GM12878 (cell line): Measurements from ENCODE around the gene BATF3. TPM values are rescaled to one million over a fixed set of nuclear protein-coding genes. Genes with fewer than 3 reads are reported as not detected.

ENCODE experiments used
- BACH1 ChIP-seq: fragments of 450-650 bp; IDR thresholded peaks from 2 replicates; pipeline ENCODE4 v1.6.1; 2017; ENCODE audit warnings: mild to moderate bottlenecking, borderline replicate concordance
- BHLHE40 ChIP-seq, 2 experiments: fragments of 450-650 bp in 1 of 2; IDR thresholded peaks; 2 replicates each; pipeline ENCODE4 v1.6.1; 2011 to 2017; ENCODE audit warnings: low read depth in 2 of 2, borderline replicate concordance in 1 of 2, improper control_type of control experiment in 1 of 2, low read length in 1 of 2, mild to moderate bottlenecking in 1 of 2
- CEBPB ChIP-seq, 2 experiments: fragments of 150-350 bp in 1 of 2; IDR thresholded peaks; 2 replicates each; pipeline ENCODE4 v1.6.1; 2012 to 2014; ENCODE audit warnings: low read depth in 2 of 2, low read length in 2 of 2, borderline replicate concordance in 1 of 2, inconsistent platforms in 1 of 2
- EED ChIP-seq: sonication (generic); IDR thresholded peaks from 2 replicates; pipeline ENCODE4 v1.6.1; 2016; ENCODE audit warnings: antibody characterized with exemption, low read depth
- EGR1 ChIP-seq, 2 experiments: IDR thresholded peaks; 1 replicate in 1 of 2; 2 replicates in 1 of 2; pipeline ENCODE4 v1.6.1; 2011 to 2012; ENCODE audit warnings: low read depth in 2 of 2, low read length in 2 of 2, borderline replicate concordance in 1 of 2, mild to moderate bottlenecking in 1 of 2, moderate library complexity in 1 of 2
- FOS ChIP-seq: IDR thresholded peaks from 3 replicates; pipeline ENCODE4 v1.6.1; 2011; ENCODE audit warnings: borderline replicate concordance; ENCODE audit not compliant: insufficient read length; ENCODE audit errors: extremely low read depth
- GATAD2B ChIP-seq: fragments of 450-650 bp; conservative IDR thresholded peaks from 2 replicates; pipeline ENCODE4 v1.6.1; 2017; ENCODE audit warnings: low read depth, mild to moderate bottlenecking, moderate library complexity
- IKZF1 ChIP-seq: fragments of 450-650 bp; conservative IDR thresholded peaks from 2 replicates; pipeline ENCODE4 v1.6.1; 2017; ENCODE audit warnings: antibody characterized with exemption, mild to moderate bottlenecking
- JUND ChIP-seq: IDR thresholded peaks from 2 replicates; pipeline ENCODE4 v1.6.1; 2012; ENCODE audit warnings: low read depth, mild to moderate bottlenecking, low read length, improper control_type of control experiment, moderate library complexity
- NBN ChIP-seq: fragments of 450-650 bp; IDR thresholded peaks from 2 replicates; pipeline ENCODE4 v1.6.1; 2016
- NR2C1 ChIP-seq: fragments of 450-650 bp; IDR thresholded peaks from 2 replicates; pipeline ENCODE4 v1.6.1; 2017; ENCODE audit warnings: antibody characterized with exemption, mild to moderate bottlenecking, moderate library complexity
- NR2C2 ChIP-seq: IDR thresholded peaks from 2 replicates; pipeline ENCODE4 v1.6.1; 2011; ENCODE audit warnings: borderline replicate concordance, low read depth; ENCODE audit not compliant: control insufficient read depth, insufficient read length
- RBBP5 ChIP-seq: fragments of 200-600 bp; sonication (generic); conservative IDR thresholded peaks from 2 replicates; pipeline ENCODE4 v1.6.1; 2016
- SMARCA5 ChIP-seq: fragments of 450-650 bp; IDR thresholded peaks from 2 replicates; pipeline ENCODE4 v1.6.1; 2017; ENCODE audit warnings: mild to moderate bottlenecking
- SMC3 ChIP-seq: IDR thresholded peaks from 2 replicates; pipeline ENCODE4 v1.6.1; 2011; ENCODE audit warnings: low read length, improper control_type of control experiment, borderline replicate concordance
- SREBF1 ChIP-seq: IDR thresholded peaks from 2 replicates; pipeline ENCODE4 v1.6.1; 2012; ENCODE audit warnings: mild to moderate bottlenecking, low read length
- STAT1 ChIP-seq: fragments of 450-650 bp; conservative IDR thresholded peaks from 2 replicates; pipeline ENCODE4 v1.6.1; 2014; ENCODE audit warnings: antibody characterized with exemption, mild to moderate bottlenecking
- TCF3 ChIP-seq: IDR thresholded peaks from 2 replicates; pipeline ENCODE4 v1.6.1; 2012; ENCODE audit warnings: low read depth, mild to moderate bottlenecking, low read length, borderline replicate concordance; ENCODE audit not compliant: insufficient read depth
- YBX1 ChIP-seq: fragments of 450-650 bp; IDR thresholded peaks from 2 replicates; pipeline ENCODE4 v1.6.1; 2016; ENCODE audit warnings: antibody characterized with exemption
- ZNF274 ChIP-seq: IDR thresholded peaks from one replicate; pipeline ENCODE4 v1.8.0; 2011; ENCODE audit not compliant: insufficient read length, insufficient read depth
- polyA plus RNA-seq, 11 experiments: library from polyadenylated mRNA; depleted of rRNA in 4 of 11; unstranded in 6 of 11; stranded (reverse) in 5 of 11; fragments of >200 nt; fragmentation: Nextera tagmentation in 4 of 11; fragmentation: Illumina TruSeq in 1 of 11; extraction: Ambion mirVana in 4 of 11; extraction: Trizol in 1 of 11; gene quantifications; 1 replicate in 1 of 11; 2 replicates in 10 of 11; pipeline versions ENCODE4 v1.2.1 to v1.2.3, GENCODE V29; 2011 to 2016; ENCODE audit warnings: inconsistent platforms in 2 of 11, missing spikeins in 2 of 11, low read depth in 1 of 11
- total RNA-seq, 4 experiments: library from RNA; depleted of rRNA in 3 of 4; stranded (reverse); fragments of >200 nt in 3 of 4; fragmentation: Illumina TruSeq in 1 of 4; extraction: Trizol in 1 of 4; gene quantifications; 2 replicates each; pipeline versions ENCODE4 v1.2.1 to v1.2.3, GENCODE V29; 2013 to 2021
- TF ChIP-seq, protein P1 (sequence below): fragments of 450-650 bp; IDR thresholded peaks from 2 replicates; pipeline ENCODE4 v1.6.1; 2018; ENCODE audit warnings: borderline replicate concordance, mild to moderate bottlenecking; ENCODE audit not compliant: partially characterized antibody
- TF ChIP-seq, protein P2 (sequence below): IDR thresholded peaks from 2 replicates; pipeline ENCODE4 v1.6.1; 2012; ENCODE audit warnings: low read depth, low read length, improper control_type of control experiment
- TF ChIP-seq, protein P3 (sequence below): IDR thresholded peaks from 2 replicates; pipeline ENCODE4 v1.6.1; 2011; ENCODE audit warnings: low read depth, mild to moderate bottlenecking, low read length, moderate library complexity, borderline replicate concordance; ENCODE audit errors: extremely low read depth
- TF ChIP-seq, protein P4 (sequence below): fragments of 450-650 bp; IDR thresholded peaks from 2 replicates; pipeline ENCODE4 v1.6.1; 2016; ENCODE audit warnings: mild to moderate bottlenecking

BATF3 gene
- total and polyA plus RNA-seq, 10 of the 15 experiments (the other 5 are each of a cell fraction or from before 2014, with no cell fraction given): 11.1 to 56.8 (median 30.8) TPM

DNA sequence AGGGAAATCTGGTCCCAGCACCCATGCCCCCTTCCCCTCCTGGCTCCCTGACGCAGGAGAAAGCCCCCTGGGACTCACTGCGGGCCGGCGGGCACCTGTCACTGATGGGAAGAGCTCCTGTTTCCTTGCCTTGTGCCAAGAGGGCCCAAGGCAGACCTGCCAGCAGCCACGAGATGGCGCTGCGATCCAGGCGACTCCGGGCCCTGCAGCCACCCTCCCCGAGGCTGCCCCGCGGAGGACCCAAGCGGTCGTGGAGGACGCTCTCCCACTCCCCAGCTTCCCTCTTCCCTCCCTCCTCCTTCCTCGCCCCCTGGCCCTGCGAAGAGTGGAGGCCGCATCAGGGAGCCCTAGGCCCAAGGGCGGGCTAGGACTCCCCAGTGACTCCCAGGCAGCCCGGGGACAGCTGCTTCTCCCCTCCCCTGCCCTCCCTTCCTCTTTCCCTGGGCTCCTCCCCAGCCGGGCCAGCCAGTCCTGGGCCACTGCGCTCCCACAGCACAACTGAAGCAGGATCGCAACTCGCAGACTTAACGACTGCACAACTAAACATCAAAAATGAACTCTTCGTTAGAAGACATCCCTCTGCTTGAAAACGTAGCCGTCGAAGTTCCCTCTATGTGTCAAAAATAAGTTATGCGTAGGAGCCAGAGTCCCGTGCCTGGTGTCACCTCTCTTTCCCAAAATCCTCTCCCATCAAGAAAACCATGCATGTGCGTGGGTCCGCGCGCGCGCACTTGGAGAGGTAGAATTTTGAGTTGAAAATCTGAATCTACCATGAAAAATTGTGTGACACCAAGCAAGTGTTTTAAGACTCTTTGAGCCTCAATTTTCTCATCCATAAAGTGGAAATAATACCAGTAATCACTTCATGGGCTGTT is 34.2 kb downstream of the BATF3 start (continued):
- TF ChIP-seq, protein P1, sequence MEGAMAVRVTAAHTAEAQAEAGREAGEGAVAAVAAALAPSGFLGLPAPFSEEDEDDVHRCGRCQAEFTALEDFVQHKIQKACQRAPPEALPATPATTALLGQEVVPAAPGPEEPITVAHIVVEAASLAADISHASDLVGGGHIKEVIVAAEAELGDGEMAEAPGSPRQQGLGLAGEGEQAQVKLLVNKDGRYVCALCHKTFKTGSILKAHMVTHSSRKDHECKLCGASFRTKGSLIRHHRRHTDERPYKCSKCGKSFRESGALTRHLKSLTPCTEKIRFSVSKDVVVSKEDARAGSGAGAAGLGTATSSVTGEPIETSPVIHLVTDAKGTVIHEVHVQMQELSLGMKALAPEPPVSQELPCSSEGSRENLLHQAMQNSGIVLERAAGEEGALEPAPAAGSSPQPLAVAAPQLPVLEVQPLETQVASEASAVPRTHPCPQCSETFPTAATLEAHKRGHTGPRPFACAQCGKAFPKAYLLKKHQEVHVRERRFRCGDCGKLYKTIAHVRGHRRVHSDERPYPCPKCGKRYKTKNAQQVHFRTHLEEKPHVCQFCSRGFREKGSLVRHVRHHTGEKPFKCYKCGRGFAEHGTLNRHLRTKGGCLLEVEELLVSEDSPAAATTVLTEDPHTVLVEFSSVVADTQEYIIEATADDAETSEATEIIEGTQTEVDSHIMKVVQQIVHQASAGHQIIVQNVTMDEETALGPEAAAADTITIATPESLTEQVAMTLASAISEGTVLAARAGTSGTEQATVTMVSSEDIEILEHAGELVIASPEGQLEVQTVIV: no peak
- TF ChIP-seq JUND (no peak), NBN (peak; percentile 67; the same call in 1 of the 2 replicates), STAT1 (no peak), CEBPB (IDR thresholded peaks at IDR 0.05; ENCODE audit: borderline replicate concordance in 1 of 2, low read depth in 2 of 2, low read length in 2 of 2) (no peak), NR2C1 (no peak), EGR1 (IDR thresholded peaks at IDR 0.05; ENCODE audit: borderline replicate concordance in 1 of 2, low read depth in 2 of 2, low read length in 2 of 2) (no peak), SMC3 (peak; percentile 97), TCF3 (peak; percentile 60; the same call in 1 of the 2 replicates), SMARCA5 (peak; percentile 90), EED (no peak; the same call in 1 of the 2 replicates), IKZF1 (peak; percentile 77), RBBP5 (no peak), GATAD2B (0 out of 2 replicates have a peak, but pooled peaks have one; percentile 60), SREBF1 (no peak), FOS (no peak), ZNF274 (no peak), YBX1 (no peak), BHLHE40 (IDR thresholded peaks at IDR 0.05; ENCODE audit: borderline replicate concordance in 1 of 2, low read depth in 2 of 2, low read length in 1 of 2) (peak; percentile 40 to 53; a peak in 2 of 4 replicates), NR2C2 (no peak), BACH1 (no peak; the same call in 1 of the 2 replicates)
- TF ChIP-seq, protein P2, sequence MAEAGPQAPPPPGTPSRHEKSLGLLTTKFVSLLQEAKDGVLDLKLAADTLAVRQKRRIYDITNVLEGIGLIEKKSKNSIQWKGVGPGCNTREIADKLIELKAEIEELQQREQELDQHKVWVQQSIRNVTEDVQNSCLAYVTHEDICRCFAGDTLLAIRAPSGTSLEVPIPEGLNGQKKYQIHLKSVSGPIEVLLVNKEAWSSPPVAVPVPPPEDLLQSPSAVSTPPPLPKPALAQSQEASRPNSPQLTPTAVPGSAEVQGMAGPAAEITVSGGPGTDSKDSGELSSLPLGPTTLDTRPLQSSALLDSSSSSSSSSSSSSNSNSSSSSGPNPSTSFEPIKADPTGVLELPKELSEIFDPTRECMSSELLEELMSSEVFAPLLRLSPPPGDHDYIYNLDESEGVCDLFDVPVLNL: 0 out of 2 replicates have a peak, but pooled peaks have one; percentile 14
- TF ChIP-seq, protein P3, sequence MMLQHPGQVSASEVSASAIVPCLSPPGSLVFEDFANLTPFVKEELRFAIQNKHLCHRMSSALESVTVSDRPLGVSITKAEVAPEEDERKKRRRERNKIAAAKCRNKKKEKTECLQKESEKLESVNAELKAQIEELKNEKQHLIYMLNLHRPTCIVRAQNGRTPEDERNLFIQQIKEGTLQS: no peak
- TF ChIP-seq, protein P4, sequence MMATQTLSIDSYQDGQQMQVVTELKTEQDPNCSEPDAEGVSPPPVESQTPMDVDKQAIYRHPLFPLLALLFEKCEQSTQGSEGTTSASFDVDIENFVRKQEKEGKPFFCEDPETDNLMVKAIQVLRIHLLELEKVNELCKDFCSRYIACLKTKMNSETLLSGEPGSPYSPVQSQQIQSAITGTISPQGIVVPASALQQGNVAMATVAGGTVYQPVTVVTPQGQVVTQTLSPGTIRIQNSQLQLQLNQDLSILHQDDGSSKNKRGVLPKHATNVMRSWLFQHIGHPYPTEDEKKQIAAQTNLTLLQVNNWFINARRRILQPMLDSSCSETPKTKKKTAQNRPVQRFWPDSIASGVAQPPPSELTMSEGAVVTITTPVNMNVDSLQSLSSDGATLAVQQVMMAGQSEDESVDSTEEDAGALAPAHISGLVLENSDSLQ: no peak
